ENCODE results near the gene HS3ST1.

HS3ST1 gene

DNA sequence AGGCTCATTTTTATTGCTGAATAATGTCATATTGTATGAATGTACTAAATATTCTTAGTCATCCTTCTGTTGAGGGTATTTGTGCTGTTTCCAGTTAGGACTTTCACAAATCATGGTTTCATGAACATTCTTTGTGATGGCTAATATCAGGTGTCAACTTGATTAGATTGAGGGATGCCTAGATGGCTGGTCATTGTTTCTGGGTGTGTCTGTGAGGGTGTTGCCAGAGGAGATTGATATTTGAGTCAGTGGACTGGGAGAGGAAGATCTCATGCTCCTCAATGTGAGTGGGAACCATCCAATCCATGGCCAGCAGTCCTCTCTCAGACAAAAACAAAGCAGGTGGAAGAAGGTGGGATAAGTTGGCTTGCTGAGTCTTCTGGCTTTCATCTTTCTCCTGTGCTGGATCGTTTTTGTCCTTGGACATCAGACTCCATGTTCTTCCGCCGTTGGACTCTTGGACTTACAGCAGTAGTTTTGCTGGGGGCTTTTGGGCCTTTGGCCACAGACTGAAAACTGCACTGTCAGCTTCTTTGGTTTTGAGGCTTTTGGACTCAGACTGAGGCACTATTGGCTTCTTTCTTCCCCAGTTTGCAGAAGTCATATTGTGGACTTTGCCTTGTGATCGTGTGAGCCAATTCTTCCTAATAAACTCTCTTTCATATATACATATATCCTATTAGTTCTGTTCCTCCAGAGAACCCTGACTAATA lies 11.9 kb upstream of the HS3ST1 start:
- no peak overlapping the region for H3K9ac ChIP-seq
- H3K4me3 ChIP-seq (IDR thresholded peaks at IDR 0.05; ENCODE audit: insufficient read depth, low read depth, low read length), result no peak overlapping the region
- H2AFZ ChIP-seq (ENCODE audit: low read depth), result no peak overlapping the region
- no peaks in the 10 kb centered on the region for H4K20me1 ChIP-seq (ENCODE audit: insufficient read depth)
- H3K4me1 ChIP-seq (ENCODE audit: low read depth, poor library complexity, severe bottlenecking), result no peaks in the 10 kb centered on the region
- H3K27ac ChIP-seq, result no peak overlapping the region
- no peaks in the 10 kb centered on the region for H3K79me2 ChIP-seq (ENCODE audit: insufficient read depth, low read depth)
- TF ChIP-seq, protein P1, sequence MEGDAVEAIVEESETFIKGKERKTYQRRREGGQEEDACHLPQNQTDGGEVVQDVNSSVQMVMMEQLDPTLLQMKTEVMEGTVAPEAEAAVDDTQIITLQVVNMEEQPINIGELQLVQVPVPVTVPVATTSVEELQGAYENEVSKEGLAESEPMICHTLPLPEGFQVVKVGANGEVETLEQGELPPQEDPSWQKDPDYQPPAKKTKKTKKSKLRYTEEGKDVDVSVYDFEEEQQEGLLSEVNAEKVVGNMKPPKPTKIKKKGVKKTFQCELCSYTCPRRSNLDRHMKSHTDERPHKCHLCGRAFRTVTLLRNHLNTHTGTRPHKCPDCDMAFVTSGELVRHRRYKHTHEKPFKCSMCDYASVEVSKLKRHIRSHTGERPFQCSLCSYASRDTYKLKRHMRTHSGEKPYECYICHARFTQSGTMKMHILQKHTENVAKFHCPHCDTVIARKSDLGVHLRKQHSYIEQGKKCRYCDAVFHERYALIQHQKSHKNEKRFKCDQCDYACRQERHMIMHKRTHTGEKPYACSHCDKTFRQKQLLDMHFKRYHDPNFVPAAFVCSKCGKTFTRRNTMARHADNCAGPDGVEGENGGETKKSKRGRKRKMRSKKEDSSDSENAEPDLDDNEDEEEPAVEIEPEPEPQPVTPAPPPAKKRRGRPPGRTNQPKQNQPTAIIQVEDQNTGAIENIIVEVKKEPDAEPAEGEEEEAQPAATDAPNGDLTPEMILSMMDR (conservative IDR thresholded peaks at IDR 0.05; ENCODE audit: low read depth, low read length), result no peak
- H3K4me2 ChIP-seq, result no peak overlapping the region
- H3K36me3 ChIP-seq (ENCODE audit: insufficient read depth), result no peaks in the 10 kb centered on the region
- H3K27me3 ChIP-seq (ENCODE audit: insufficient read depth, low read depth), result no peaks in the 10 kb centered on the region

DNA sequence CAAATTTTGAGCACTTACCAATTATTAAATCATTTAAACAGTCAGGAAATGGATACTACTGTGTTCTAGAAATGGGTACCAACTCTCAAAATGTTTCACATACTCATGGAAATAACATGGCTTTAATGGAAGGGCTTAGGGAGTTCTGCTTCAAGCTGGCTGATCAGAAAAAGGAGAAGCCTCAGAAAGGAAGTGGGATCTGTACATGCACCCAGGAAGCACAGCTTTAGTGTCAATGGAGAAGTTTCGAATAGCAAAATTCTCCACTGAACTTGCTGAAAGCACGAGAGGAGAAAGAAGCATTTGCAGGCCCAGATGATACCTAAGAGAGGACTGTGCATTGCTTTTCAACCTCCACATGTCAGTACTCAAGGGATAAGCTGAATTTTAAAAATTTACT lies 11.1 kb upstream of the HS3ST1 start:
- H3K4me2 ChIP-seq, result no peak overlapping the region
- no peak overlapping the region for H3K9ac ChIP-seq
- H3K4me3 ChIP-seq (IDR thresholded peaks at IDR 0.05; ENCODE audit: insufficient read depth, low read depth, low read length), result no peak overlapping the region
- TF ChIP-seq, protein P1 (conservative IDR thresholded peaks at IDR 0.05; ENCODE audit: low read depth, low read length), result no peak
- H3K4me1 ChIP-seq (ENCODE audit: low read depth, poor library complexity, severe bottlenecking), result no peaks in the 10 kb centered on the region
- no peaks in the 10 kb centered on the region for H3K27me3 ChIP-seq (ENCODE audit: insufficient read depth, low read depth)
- no peaks in the 10 kb centered on the region for H4K20me1 ChIP-seq (ENCODE audit: insufficient read depth)
- no peak overlapping the region for H3K27ac ChIP-seq
- no peaks in the 10 kb centered on the region for H3K36me3 ChIP-seq (ENCODE audit: insufficient read depth)
- no peak overlapping the region for H2AFZ ChIP-seq (ENCODE audit: low read depth)
- H3K79me2 ChIP-seq (ENCODE audit: insufficient read depth, low read depth), result no peaks in the 10 kb centered on the region

- Histone ChIP-seq H3K4me2 (no peak overlapping the region), H2AFZ (ENCODE audit: low read depth) (no peak overlapping the region), H3K27me3 (ENCODE audit: insufficient read depth, low read depth) (no peaks in the 10 kb centered on the region), H3K4me1 (ENCODE audit: low read depth, poor library complexity, severe bottlenecking) (no peaks in the 10 kb centered on the region), H3K4me3 (IDR thresholded peaks at IDR 0.05; ENCODE audit: insufficient read depth, low read depth, low read length) (no peak overlapping the region), H3K27ac (no peak overlapping the region), H3K9ac (no peak overlapping the region), H3K36me3 (ENCODE audit: insufficient read depth) (no peaks in the 10 kb centered on the region), H4K20me1 (ENCODE audit: insufficient read depth) (no peaks in the 10 kb centered on the region), H3K79me2 (ENCODE audit: insufficient read depth, low read depth) (no peaks in the 10 kb centered on the region)
- TF ChIP-seq, protein P1 (conservative IDR thresholded peaks at IDR 0.05; ENCODE audit: low read depth, low read length), result no peak
Measured at GRCh38 chr4:11438647-11439046, 10.0 kb upstream of the HS3ST1 start.

DNA sequence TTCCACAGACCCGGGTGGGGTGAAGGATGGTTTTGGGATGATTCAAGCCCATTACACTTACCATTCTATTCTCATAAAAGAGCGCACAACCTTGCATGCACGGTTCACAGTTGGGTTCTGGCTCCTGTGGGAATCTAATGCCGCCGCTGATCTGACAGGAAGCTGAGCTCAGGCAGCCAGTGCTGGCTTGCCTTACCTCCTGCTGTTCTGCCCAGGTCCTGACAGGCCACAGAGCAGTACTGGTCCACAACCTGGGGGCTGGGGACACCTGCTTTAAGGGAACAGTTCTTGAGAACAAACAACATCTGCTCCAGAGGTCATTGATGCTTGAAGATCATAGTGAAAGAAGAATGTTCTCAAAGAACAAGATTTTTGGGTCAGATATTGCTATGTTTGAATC lies 8.0 kb upstream of the HS3ST1 start:
- TF ChIP-seq, protein P1 (conservative IDR thresholded peaks at IDR 0.05; ENCODE audit: low read depth, low read length), result no peak
- Histone ChIP-seq H3K79me2 (ENCODE audit: insufficient read depth, low read depth) (no peaks in the 10 kb centered on the region), H3K27me3 (ENCODE audit: insufficient read depth, low read depth) (no peaks in the 10 kb centered on the region), H3K9ac (no peak overlapping the region), H3K4me2 (no peak overlapping the region), H3K4me3 (IDR thresholded peaks at IDR 0.05; ENCODE audit: insufficient read depth, low read depth, low read length) (no peak overlapping the region), H3K36me3 (ENCODE audit: insufficient read depth) (no peaks in the 10 kb centered on the region), H3K4me1 (ENCODE audit: low read depth, poor library complexity, severe bottlenecking) (no peaks in the 10 kb centered on the region), H3K27ac (no peak overlapping the region), H4K20me1 (ENCODE audit: insufficient read depth) (no peaks in the 10 kb centered on the region), H2AFZ (ENCODE audit: low read depth) (no peak overlapping the region)
